Right atrium auricular region (tissue), 2 donors: ENCODE results near the gene SEPTIN11. TPM values are rescaled to one million over a fixed set of nuclear protein-coding genes. Genes with fewer than 3 reads are reported as not detected.

Source experiments
- DNase-seq: peaks from one replicate; pipeline ENCODE4 v3.0.0-alpha.2; 2019; ENCODE audit warnings: low spot score
- H3K27ac ChIP-seq, 2 donors: fragments of 200-600 bp; sonication (generic); 1 replicate in 1 of 2; 2 replicates in 1 of 2; pipeline ENCODE4 v1.5.1; 2016 to 2019
- H3K27me3 ChIP-seq, 2 donors: fragments of 200-600 bp; sonication (generic); one replicate each; pipeline versions ENCODE4 v1.5.1 to v1.6.0; 2017 to 2019
- H3K36me3 ChIP-seq: fragments of 200-600 bp; sonication (generic); one replicate; pipeline ENCODE4 v1.5.1; 2016
- H3K4me1 ChIP-seq, 2 donors: fragments of 200-600 bp; sonication (generic); one replicate each; pipeline versions ENCODE4 v1.5.1 to v1.6.0; 2017 to 2019
- H3K4me3 ChIP-seq, 2 donors: fragments of 200-600 bp; sonication (generic); 1 replicate in 1 of 2; 2 replicates in 1 of 2; pipeline ENCODE4 v1.5.1; 2017 to 2019; ENCODE audit warnings: mild to moderate bottlenecking in 1 of 2, moderate library complexity in 1 of 2
- H3K9me3 ChIP-seq, 2 donors: fragments of 200-600 bp; sonication (generic); one replicate each; pipeline ENCODE4 v1.5.1; 2019
- CTCF ChIP-seq, 2 donors: fragments of 200-600 bp; sonication (generic); IDR thresholded peaks; one replicate each; pipeline ENCODE4 v1.5.1; 2019; ENCODE audit warnings: antibody characterized with exemption in 2 of 2
- total RNA-seq, 2 donors: library from RNA; depleted of rRNA; stranded (reverse); fragments of >200 nt; gene quantifications; one replicate each; pipeline ENCODE4 v1.1.0, GENCODE V29; 2016

The SEPTIN11 gene
- total RNA-seq, 2 donors from 2014 or later: 34.9 to 59.0 TPM

DNA sequence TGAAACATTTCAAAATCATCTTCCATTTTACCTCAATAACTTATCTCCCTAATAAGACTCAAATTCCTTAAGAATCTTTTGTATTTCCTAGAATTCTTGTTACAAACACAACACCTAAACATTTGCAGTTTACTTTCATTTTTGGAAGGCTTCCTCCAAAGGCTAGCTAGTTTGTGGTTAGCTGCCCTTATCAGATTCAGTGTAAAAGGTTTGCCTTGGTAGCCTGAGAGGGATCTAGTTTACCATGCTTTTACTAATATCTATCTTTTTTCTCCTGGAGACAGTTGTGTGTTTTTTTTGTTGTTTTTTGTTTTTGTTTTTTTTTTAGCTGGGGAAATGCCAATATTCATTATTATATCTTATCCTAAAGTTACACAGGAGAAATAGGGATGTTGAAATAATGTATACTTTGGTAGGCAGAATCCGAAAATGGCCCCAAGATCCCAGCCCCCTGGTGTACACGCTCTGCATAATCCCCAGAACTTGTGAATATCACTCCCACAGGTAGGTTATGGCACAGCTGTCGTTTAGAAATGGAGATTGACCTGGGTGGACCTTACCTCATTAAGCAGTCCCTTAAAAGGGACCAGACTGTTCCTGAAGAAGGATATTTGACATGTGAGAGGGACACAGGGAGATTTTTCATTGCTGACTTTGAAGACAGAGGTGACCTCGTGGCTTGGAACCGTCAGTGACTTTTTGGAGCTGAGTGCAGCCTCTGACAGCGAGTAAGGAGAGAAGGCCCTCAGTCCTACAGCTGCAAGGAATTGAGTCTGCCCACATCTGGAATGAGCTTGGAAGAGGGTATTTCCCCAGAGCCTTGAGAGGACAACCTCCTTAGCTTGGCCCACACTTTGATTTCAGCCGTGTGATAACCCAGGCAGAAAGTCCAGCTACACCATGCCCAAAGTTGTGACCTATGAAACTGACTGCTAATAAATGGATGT, 33.4 kb downstream of the SEPTIN11 start:
- H3K9me3 ChIP-seq: no peaks in the 10 kb centered on the region
- H3K36me3 ChIP-seq: no peaks in the 10 kb centered on the region
- H3K4me1 ChIP-seq: peaks cover 0 to 53% of the 10 kb centered on the region in 2 donors
- H3K4me3 ChIP-seq: no peak overlapping the region
- no peak for TF ChIP-seq CTCF (IDR thresholded peaks at IDR 0.05)
- H3K27ac ChIP-seq: peak overlapping the region; percentile 43 to 73
- DNase-seq: no peak
- H3K27me3 ChIP-seq: no peaks in the 10 kb centered on the region

- TF ChIP-seq CTCF (IDR thresholded peaks at IDR 0.05): peak in 1 of 2 donors; percentile 36
- Histone ChIP-seq H3K27ac (peak overlapping the region; percentile 43 to 73), H3K9me3 (no peaks in the 10 kb centered on the region), H3K27me3 (no peaks in the 10 kb centered on the region), H3K4me3 (no peak overlapping the region), H3K36me3 (no peaks in the 10 kb centered on the region), H3K4me1 (peaks cover 0 to 52% of the 10 kb centered on the region in 2 donors)
- no peak for DNase-seq
Measured at GRCh38 chr4:76984127-76984526, 34.6 kb downstream of the SEPTIN11 start.

GRCh38 chr4:76984788-76985211, 35.2 kb downstream of the SEPTIN11 start:
- Histone ChIP-seq H3K36me3 (no peaks in the 10 kb centered on the region), H3K9me3 (no peaks in the 10 kb centered on the region), H3K4me1 (peaks cover 0 to 52% of the 10 kb centered on the region in 2 donors), H3K4me3 (no peak overlapping the region), H3K27ac (peak overlapping the region; percentile 57 to 73), H3K27me3 (no peaks in the 10 kb centered on the region)
- DNase-seq: peak; percentile 92
- no peak for TF ChIP-seq CTCF (IDR thresholded peaks at IDR 0.05)

DNA sequence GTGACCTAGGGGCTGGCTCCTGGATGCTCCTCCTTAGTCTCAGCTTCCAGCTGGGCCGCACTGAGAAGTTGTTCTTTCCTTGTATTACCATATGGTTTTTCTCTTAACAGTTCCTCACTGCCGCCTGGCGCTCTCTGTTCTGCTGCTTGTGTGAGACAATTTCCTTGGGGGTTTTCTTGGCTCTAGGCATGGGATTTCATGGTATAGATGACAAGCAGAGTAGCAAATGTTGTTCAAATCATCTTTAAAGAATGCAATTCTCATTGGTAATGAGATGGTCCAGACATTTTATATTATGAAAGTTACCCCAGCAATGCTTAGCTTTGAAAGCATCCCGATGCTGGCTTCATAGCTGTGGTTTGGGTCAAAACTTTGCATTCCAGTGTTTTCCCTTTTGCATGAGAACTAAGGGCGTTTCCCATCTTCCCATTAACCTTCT, 37.6 kb downstream of the SEPTIN11 start:
- H3K4me3 ChIP-seq: no peak overlapping the region
- H3K27ac ChIP-seq: peak overlapping the region; percentile 14 to 73
- TF ChIP-seq CTCF (IDR thresholded peaks at IDR 0.05): no peak

GRCh38 chr4:76987685-76988084, 38.1 kb downstream of the SEPTIN11 start:
- no peak for DNase-seq
- TF ChIP-seq CTCF (IDR thresholded peaks at IDR 0.05): no peak
- Histone ChIP-seq H3K36me3 (no peaks in the 10 kb centered on the region), H3K4me1 (peaks cover 0 to 41% of the 10 kb centered on the region in 2 donors), H3K4me3 (no peak overlapping the region), H3K27ac (peak overlapping the region in 1 of 2 donors; percentile 73), H3K9me3 (no peaks in the 10 kb centered on the region), H3K27me3 (no peaks in the 10 kb centered on the region)

More for the DNA sequence above, 37.6 kb downstream of the SEPTIN11 start:
- no peaks in the 10 kb centered on the region for H3K9me3 ChIP-seq
- H3K27me3 ChIP-seq: no peaks in the 10 kb centered on the region
- H3K4me1 ChIP-seq: peaks cover 0 to 41% of the 10 kb centered on the region in 2 donors
- no peaks in the 10 kb centered on the region for H3K36me3 ChIP-seq
- DNase-seq: no peak
